Ramos (cell line): ENCODE results near the gene USP31.

Experiments used
- in situ Hi-C: fragments of 300-500 bp; cut with MboI; formaldehyde crosslinking; loops from one replicate; pipeline ENCODE4 v1.14.3; 2022; ENCODE audit warnings: low sequenced_read_pairs; ENCODE audit not compliant: unreplicated experiment

The USP31 gene

DNA sequence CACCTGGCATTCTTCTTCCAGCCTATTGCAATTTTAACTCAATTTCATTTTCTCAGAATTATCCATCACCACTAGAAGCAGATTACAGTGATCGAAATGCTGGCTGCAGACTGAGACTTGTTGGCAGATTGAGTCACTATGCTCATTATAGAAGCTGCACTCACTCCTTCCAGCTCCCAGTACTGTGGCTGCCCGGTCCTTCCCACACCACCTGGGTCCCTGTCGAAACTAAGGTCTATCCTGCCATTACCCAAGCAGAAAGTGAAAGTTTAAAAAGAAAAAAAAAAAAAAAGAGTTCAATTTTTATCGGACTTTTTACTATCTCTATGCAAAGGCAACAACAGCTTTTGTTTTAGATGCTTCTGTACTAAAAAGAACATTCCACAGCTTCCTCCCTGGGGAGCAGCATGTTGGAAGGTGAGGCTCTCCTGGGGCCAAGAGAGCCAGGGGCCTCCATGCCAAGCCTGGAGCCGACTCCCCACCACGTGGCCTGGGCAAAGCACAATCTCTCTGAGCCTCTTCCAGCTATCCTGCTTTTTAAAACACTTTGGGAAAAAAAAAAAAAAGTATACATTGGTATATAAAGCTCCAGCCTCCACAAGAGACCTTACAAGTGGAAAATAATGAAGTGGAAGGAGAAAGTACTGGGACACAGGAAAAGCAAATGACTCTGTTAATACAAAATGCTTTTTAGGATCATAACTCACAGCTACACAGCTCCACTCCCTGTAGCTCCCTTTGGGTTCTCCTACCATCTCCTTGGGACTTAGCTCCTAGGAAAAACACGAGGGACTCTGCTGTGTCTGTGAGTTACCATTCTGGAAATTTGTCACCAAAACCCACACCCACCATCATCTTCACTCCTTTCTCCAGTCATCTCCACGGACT lies 77.8 kb downstream of the USP31 start:
- in situ Hi-C loops, result no loop called here

DNA sequence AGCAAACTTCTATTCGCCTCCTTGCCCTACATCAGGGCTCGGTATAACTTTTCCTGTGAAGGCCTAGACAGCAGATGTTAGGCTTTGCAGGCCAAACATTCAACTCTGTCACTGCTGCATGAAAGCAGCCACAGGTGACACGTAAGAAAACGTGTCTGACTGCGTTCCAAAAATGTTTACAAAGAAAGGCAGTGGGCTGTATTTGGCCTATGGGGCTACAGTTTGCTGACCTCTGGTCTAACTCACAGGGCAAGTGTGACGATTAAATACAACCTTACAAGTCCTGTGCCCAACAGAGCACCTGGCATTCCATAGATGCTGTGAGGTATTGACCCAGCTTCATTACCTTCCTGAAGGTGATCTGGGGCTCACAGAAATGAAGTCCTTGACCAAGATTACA lies 79.4 kb downstream of the USP31 start:
- in situ Hi-C loops, result no loop called here

GRCh38 chr16:23068079-23068736 lies 81.0 kb downstream of the USP31 start:
- in situ Hi-C loops, result no loop called here

GRCh38 chr16:23066676-23067075 lies 82.6 kb downstream of the USP31 start:
- in situ Hi-C loops, result no loop called here

- in situ Hi-C loops, result no loop called here
Measured at GRCh38 chr16:23064639-23065038, 84.6 kb downstream of the USP31 start.

GRCh38 chr16:23062524-23062923 lies 86.7 kb downstream of the USP31 start:
- in situ Hi-C loops, result no loop called here

GRCh38 chr16:23061669-23062068 lies 87.6 kb downstream of the USP31 start:
- in situ Hi-C loops, result no loop called here

DNA sequence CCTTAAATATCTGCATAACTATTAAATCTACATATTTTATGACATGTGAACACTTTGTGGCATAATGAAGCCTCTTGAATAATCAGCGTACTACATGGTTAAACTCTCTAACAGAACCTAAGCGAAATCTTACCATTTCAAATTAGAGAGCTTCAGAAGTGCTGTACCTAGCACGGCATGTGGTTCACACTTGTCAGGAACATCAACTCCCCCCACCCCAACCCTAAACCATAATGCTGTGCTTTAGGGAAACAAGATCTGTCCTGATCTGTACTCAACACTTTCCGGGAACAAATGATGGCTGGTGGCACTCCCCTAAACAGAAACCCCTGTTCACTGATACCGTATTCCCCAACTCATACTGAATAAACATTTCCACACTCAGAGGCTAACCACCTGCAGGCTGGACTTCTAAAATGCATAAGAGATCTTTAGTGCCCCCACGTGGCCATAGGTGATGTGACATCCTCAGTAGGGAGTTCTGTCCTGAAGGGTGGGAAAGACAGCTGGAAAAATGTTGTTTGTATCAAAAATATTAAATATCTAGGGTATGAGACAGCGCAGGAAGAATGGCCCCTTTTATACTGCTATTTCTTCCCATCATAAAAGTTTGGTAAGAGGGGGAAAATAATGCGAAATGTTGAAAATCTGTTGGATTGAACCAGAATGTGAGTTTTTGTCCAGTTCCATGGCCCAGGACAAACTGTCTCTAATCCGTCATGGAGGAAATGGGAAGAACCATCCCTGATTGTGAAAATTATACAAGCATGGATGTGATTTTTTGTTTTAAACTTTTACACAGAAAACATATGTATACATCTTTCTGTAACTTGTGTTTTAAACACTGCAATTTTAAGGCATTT lies 88.6 kb downstream of the USP31 start:
- in situ Hi-C loops, result no loop called here

DNA sequence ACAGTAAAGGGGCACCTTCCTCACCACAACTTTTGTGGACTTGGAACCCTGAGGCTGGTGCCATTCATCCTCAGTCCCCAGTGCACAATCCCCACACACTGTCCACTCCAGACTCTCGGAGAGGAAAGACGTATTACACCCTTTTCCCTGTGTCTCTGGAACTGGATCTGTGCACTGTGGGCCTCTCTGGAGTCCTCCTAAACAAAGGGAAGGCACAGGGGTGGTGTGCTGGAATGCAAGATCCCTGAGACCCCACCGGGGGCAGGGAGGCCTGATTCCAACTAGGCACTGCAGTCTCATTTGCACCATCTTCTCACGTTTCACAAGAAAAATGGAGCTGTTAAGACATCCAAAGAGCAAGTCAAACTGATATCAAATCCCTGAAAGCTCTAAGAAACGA lies 89.8 kb downstream of the USP31 start:
- in situ Hi-C loops, result no loop called here

DNA sequence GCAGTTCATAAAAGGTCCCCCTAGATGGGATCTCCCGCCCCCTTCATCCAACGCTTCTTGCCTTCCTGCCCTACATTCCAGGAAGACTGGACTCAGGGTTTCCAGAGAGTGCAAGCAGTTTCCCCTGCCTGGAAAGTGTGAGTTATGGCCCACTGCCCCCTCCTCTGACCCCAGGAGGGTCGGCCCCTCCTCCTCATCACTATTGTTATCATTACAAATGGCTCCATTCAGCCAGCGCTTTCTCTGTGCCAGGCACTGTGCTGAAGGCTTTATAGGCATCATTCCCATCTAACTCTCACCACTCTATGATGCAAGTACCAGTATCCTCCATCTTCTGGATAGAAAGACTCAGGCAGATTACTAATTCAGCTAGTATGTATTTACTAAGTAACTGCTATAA lies 90.7 kb downstream of the USP31 start:
- in situ Hi-C loops, result no loop called here

- in situ Hi-C loops, result no loop called here
Measured at GRCh38 chr16:23057013-23057596, 92.1 kb downstream of the USP31 start.

- in situ Hi-C loops, result no loop called here
Measured at GRCh38 chr16:23055481-23055880, 93.8 kb downstream of the USP31 start.

DNA sequence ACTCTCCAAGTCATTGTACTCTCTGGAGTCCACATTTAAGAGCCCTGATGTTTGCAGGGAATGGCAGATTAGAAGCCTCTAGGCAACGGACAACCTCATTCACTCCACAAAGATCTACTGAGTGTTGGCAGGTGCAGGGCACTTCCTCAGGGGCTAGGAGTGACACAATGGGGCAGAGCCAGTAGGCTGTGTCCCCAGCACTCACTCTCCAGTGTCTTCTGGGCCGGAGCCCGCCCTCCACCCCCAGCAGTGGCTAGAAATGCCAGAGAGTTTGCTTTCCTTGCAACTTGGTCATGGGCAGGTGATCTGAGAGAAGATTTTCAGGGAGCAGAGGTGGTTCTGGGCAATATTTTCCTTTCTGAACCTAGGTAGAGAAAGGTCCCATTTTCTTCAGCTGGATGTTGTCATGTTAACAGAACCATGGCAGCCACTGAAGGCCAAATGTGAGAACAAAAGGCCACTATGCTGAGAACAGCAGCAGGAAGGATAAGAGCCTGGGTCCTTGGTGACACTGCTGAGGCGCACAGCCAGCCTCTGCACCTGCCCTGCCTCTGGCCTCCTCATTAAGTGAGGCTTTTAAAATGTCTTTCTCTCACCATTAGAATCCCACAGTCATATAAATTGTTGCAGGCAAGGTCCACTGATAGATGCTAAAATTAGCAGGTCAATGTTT lies 96.2 kb downstream of the USP31 start:
- in situ Hi-C loops, result no loop called here

GRCh38 chr16:23052221-23052620 lies 97.0 kb downstream of the USP31 start:
- in situ Hi-C loops, result no loop called here

DNA sequence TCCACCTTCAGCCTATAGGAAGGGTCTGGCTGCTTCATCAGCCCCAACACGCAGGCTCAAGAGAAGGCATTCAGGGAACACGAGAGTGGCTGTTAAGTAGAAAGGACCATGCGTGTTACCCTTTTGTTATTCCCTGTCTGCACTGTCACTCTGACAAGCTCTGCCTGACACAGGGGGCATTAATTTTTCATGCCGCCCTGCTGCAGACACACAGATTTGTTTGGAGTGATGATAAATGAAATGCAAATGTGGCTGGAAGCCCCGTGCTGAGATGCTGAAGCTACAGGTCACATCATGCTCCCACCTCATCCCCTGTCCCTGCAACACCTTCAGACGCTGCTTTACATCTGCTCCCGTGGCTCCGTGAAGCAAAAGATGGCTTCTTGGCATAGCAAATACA lies 97.7 kb downstream of the USP31 start:
- in situ Hi-C loops, result no loop called here

DNA sequence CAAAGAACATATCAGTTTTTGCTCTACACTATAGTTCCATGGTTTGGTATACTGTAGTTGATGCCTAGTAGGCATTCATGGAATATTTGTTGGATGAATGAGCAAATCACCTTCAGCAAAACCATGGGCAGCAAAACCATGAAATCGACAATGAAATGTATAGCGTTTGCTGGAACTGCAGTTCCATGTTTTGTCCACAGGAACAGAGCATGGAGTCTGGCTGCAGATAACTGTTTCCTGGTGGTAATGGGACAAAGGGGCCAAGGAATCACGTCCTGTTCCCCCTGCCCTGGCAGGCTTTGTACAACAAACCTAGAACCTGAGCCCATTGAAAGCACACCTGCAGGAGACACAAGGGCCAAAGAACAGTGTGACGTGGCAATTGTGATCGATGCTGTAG lies 101.1 kb downstream of the USP31 start:
- in situ Hi-C loops, result no loop called here

- in situ Hi-C loops, result no loop called here
Measured at GRCh38 chr16:23045025-23045424, 104.2 kb downstream of the USP31 start.

GRCh38 chr16:23040246-23040645 lies 109.0 kb downstream of the USP31 start:
- in situ Hi-C loops, result no loop called here

GRCh38 chr16:23039118-23039517 lies 110.1 kb downstream of the USP31 start:
- in situ Hi-C loops, result no loop called here

- in situ Hi-C loops, result no loop called here
Measured at GRCh38 chr16:23035240-23035639, 114.0 kb downstream of the USP31 start.
